HEK293T (cell line): ENCODE measurements around the gene GMPPA.

ENCODE experiments used
- CTCF ChIA-PET: fragments of 350-600 bp; formaldehyde crosslinking; extraction: SDS; loops from one replicate; lab custom pipeline; 2021; ENCODE audit warnings: antibody characterized with exemption, inconsistent platforms; lab: Yijun Ruan, JAX
- POLR2A ChIA-PET: fragments of 350-600 bp; formaldehyde crosslinking; extraction: SDS; loops from one replicate; lab custom pipeline; 2020; ENCODE audit warnings: antibody characterized with exemption, inconsistent platforms; lab: Yijun Ruan, JAX
- DNase-seq: peaks from one replicate; pipeline ENCODE4 v3.0.0; 2012; ENCODE audit warnings: mixed read lengths; ENCODE audit errors: extremely low spot score
- ARNT ChIP-seq: fragments of 450-650 bp; IDR thresholded peaks from 2 replicates; pipeline ENCODE4 v1.6.1; 2017; ENCODE audit warnings: mild to moderate bottlenecking
- BHLHE40 ChIP-seq: fragments of 450-650 bp; IDR thresholded peaks from 2 replicates; pipeline ENCODE4 v1.6.1; 2016; ENCODE audit warnings: mild to moderate bottlenecking, moderate library complexity, borderline replicate concordance
- CTBP1 ChIP-seq: fragments of 450-650 bp; IDR thresholded peaks from 2 replicates; pipeline ENCODE4 v1.6.1; 2016; ENCODE audit warnings: borderline replicate concordance
- ELF4 ChIP-seq: fragments of 450-650 bp; IDR thresholded peaks from 2 replicates; pipeline ENCODE4 v1.6.1; 2017; ENCODE audit warnings: antibody characterized with exemption
- FOXA1 ChIP-seq: fragments of 450-650 bp; IDR thresholded peaks from 2 replicates; pipeline ENCODE4 v1.6.1; 2016; ENCODE audit warnings: mild to moderate bottlenecking
- FOXK2 ChIP-seq: fragments of 450-650 bp; IDR thresholded peaks from 2 replicates; pipeline ENCODE4 v1.6.1; 2016; ENCODE audit warnings: mild to moderate bottlenecking
- FOXM1 ChIP-seq: fragments of 450-650 bp; IDR thresholded peaks from 2 replicates; pipeline ENCODE4 v1.6.1; 2017; ENCODE audit warnings: mild to moderate bottlenecking, borderline replicate concordance
- HDGF ChIP-seq: fragments of 450-650 bp; IDR thresholded peaks from 2 replicates; pipeline ENCODE4 v1.6.1; 2017; ENCODE audit warnings: antibody characterized with exemption, borderline replicate concordance
- L3MBTL2 ChIP-seq: fragments of 450-650 bp; conservative IDR thresholded peaks from 2 replicates; pipeline ENCODE4 v1.6.1; 2016; ENCODE audit warnings: mild to moderate bottlenecking
- LEF1 ChIP-seq: fragments of 450-650 bp; IDR thresholded peaks from 2 replicates; pipeline ENCODE4 v1.6.1; 2017; ENCODE audit warnings: mild to moderate bottlenecking, borderline replicate concordance
- NFRKB ChIP-seq: fragments of 450-650 bp; IDR thresholded peaks from 2 replicates; pipeline ENCODE4 v1.6.1; 2016; ENCODE audit warnings: mild to moderate bottlenecking, moderate library complexity
- SP1 ChIP-seq: fragments of 450-650 bp; IDR thresholded peaks from 2 replicates; pipeline ENCODE4 v1.6.1; 2017
- SUZ12 ChIP-seq: fragments of 450-650 bp; IDR thresholded peaks from 2 replicates; pipeline ENCODE4 v1.6.1; 2016; ENCODE audit warnings: mild to moderate bottlenecking
- TARDBP ChIP-seq: fragments of 450-650 bp; IDR thresholded peaks from 2 replicates; pipeline ENCODE4 v1.6.1; 2016
- ZNF384 ChIP-seq: fragments of 450-650 bp; IDR thresholded peaks from 2 replicates; pipeline ENCODE4 v1.6.1; 2016
- TF ChIP-seq, protein P1 (sequence below): fragments of 450-650 bp; IDR thresholded peaks from 2 replicates; pipeline ENCODE4 v1.6.1; 2016

GMPPA gene

DNA sequence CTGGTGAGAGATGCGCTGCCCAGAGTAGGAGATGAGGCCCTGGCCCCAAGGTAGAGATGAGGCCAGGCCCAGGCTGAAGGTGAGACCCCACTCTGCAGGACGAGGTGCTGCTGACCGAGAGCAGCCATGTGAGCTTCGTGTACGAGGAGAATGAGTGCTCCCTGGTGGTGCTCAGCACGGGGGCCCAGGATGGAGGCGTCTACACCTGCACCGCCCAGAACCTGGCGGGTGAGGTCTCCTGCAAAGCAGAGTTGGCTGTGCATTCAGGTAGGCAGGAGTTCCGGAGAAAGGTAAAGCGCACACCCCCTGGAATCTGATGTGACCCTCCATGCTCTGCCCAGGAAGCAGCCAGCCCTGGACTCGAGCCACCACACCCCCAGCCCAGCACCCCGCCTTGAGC is 21.5 kb upstream of the GMPPA start:
- DNase-seq = no peak
- no peak for TF ChIP-seq CTBP1
- TF ChIP-seq, protein P1, sequence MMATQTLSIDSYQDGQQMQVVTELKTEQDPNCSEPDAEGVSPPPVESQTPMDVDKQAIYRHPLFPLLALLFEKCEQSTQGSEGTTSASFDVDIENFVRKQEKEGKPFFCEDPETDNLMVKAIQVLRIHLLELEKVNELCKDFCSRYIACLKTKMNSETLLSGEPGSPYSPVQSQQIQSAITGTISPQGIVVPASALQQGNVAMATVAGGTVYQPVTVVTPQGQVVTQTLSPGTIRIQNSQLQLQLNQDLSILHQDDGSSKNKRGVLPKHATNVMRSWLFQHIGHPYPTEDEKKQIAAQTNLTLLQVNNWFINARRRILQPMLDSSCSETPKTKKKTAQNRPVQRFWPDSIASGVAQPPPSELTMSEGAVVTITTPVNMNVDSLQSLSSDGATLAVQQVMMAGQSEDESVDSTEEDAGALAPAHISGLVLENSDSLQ = no peak
- ChIA-PET CTCF (interaction anchor here (0.9 to 1.6 kb wide), 5 partner anchors 30 to 52 kb away, joined by 3 to 7 read pairs (median 4); no protein-coding TSS in a partner anchor), POLR2A (interaction anchor here (1.5 kb wide), 1 partner anchor 19 kb away, joined by 3 read pairs; no protein-coding TSS in a partner anchor)

DNA sequence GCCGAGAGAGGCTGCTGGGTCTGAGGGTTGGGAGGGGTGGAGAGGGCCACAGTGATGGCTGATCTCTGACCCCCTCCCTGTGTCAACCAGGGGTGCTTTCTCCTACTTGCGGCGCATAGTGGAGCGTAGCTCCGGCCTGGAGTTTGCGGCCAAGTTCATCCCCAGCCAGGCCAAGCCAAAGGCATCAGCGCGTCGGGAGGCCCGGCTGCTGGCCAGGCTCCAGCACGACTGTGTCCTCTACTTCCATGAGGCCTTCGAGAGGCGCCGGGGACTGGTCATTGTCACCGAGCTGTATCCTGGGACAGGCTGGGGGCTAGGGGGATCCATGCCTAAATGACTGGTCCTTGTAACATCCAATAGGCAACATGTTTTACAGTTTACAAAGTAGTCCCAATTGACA is 20.9 kb upstream of the GMPPA start:
- ChIA-PET CTCF (interaction anchor here (0.8 to 1.2 kb wide), 5 partner anchors 32 to 75 kb away, joined by 3 to 7 read pairs (median 4); no protein-coding TSS in a partner anchor), POLR2A (no interaction called here)
- no peak for TF ChIP-seq NFRKB
- no peak for TF ChIP-seq L3MBTL2
- TF ChIP-seq ELF4 = no peak
- TF ChIP-seq ZNF384 = no peak
- TF ChIP-seq FOXK2 = no peak
- TF ChIP-seq LEF1 = no peak
- TF ChIP-seq CTBP1 = no peak
- TF ChIP-seq HDGF = no peak
- TF ChIP-seq TARDBP = no peak
- TF ChIP-seq, protein P1 = no peak
- TF ChIP-seq ARNT = no peak
- TF ChIP-seq FOXA1 = no peak
- TF ChIP-seq SUZ12 = no peak
- no peak for TF ChIP-seq SP1
- TF ChIP-seq BHLHE40 = no peak
- TF ChIP-seq FOXM1 = no peak
- DNase-seq = no peak

DNA sequence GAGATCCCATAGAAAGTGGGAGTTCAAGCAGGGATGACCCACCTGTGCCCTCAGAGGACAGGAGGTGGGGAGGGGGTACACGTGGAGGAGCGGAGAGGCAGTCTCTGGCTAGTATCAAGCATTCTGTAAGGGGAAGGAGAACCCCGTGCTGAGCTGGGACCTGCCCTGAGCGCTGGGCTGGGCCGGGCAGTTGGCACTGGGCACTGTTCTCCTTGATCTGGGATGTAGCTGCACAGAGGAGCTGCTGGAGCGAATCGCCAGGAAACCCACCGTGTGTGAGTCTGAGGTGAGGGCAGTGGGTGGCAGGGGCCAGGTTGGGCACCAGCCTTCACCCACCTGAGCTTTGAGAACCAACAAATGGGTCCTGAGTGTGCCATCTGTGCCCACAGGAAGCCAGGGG is 19.8 kb upstream of the GMPPA start:
- CTCF ChIA-PET = interaction anchor here (0.8 to 1.4 kb wide), 2 partner anchors 16 to 51 kb away, joined by 5 to 6 read pairs; a partner anchor contains a TSS
- no peak for DNase-seq
- TF ChIP-seq TARDBP (no peak), CTBP1 (no peak), NFRKB (no peak), BHLHE40 (no peak), ZNF384 (no peak), FOXM1 (no peak), FOXA1 (no peak), L3MBTL2 (no peak), SUZ12 (no peak), LEF1 (no peak), HDGF (no peak), ARNT (no peak), ELF4 (no peak), FOXK2 (no peak), SP1 (no peak)
- TF ChIP-seq, protein P1 = no peak
- POLR2A ChIA-PET = interaction anchor here (0.6 to 0.8 kb wide), 2 partner anchors 8 to 16 kb away, joined by 3 read pairs; no protein-coding TSS in a partner anchor

DNA sequence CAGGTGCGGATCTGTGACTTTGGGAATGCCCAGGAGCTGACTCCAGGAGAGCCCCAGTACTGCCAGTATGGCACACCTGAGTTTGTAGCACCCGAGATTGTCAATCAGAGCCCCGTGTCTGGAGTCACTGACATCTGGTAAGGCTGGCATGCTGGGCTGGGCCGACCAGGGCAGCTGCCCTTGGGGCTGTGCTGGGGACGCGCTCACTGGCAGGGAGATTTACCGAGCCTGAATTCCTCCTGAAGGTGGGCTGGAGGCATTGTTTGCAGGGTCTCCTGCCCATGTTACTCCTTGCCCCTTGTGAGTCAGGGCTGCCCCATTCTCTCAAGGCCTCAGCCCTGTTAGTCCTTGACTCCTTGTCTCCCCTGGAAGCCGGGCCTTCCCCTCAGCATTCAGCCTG is 18.7 kb upstream of the GMPPA start:
- ChIA-PET POLR2A (no interaction called here), CTCF (no interaction called here)
- no peak for TF ChIP-seq TARDBP
- TF ChIP-seq, protein P1 = no peak
- no peak for TF ChIP-seq CTBP1
- no peak for TF ChIP-seq FOXM1
- TF ChIP-seq SP1 = no peak
- no peak for TF ChIP-seq L3MBTL2
- no peak for TF ChIP-seq ELF4
- TF ChIP-seq FOXK2 = no peak
- TF ChIP-seq BHLHE40 = no peak
- TF ChIP-seq SUZ12 = no peak
- no peak for TF ChIP-seq ARNT
- no peak for TF ChIP-seq ZNF384
- no peak for TF ChIP-seq NFRKB
- TF ChIP-seq FOXA1 = no peak
- TF ChIP-seq HDGF = no peak
- no peak for TF ChIP-seq LEF1
- no peak for DNase-seq

DNA sequence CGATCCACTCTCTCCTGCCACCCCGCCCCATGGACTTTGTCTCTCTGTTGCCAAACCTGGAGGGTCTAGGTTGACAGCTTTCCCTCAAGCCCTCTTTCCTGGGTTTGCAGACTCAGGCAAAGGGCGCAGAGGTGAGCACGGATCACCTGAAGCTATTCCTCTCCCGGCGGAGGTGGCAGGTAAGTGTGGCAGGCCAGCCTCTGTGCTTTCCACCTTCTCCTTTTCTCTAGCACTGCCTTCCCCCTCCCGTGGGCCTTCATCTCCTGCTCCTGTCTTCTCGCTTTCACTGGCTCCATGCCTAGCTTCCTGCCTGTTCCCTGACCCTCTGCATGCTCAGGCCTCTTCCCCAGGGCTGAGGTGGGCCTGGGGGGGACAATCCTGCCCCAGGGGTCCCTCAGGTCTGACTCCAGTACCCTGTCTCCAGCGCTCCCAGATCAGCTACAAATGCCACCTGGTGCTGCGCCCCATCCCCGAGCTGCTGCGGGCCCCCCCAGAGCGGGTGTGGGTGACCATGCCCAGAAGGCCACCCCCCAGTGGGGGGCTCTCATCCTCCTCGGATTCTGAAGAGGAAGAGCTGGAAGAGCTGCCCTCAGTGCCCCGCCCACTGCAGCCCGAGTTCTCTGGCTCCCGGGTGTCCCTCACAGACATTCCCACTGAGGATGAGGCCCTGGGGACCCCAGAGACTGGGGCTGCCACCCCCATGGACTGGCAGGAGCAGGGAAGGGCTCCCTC is 15.9 kb upstream of the GMPPA start:
- no peak for DNase-seq
- POLR2A ChIA-PET = interaction anchor here (1.7 kb wide), 1 partner anchor 17 kb away, joined by 5 read pairs; no protein-coding TSS in a partner anchor
- TF ChIP-seq FOXK2 (no peak), SP1 (no peak), FOXM1 (no peak), ARNT (no peak), ELF4 (no peak), BHLHE40 (no peak), SUZ12 (no peak)
- CTCF ChIA-PET = interaction anchor here (0.7 to 2.2 kb wide), 5 partner anchors 12 to 206 kb away, joined by 3 to 13 read pairs (median 5); a partner anchor contains a TSS
